ENCODE measurements around the gene NFILZ.
"Not testable (repeated sequence)": the region's sequence is repeated elsewhere in the genome, so short reads cannot be mapped to it uniquely, and the experiment has no call there.

The NFILZ gene

DNA sequence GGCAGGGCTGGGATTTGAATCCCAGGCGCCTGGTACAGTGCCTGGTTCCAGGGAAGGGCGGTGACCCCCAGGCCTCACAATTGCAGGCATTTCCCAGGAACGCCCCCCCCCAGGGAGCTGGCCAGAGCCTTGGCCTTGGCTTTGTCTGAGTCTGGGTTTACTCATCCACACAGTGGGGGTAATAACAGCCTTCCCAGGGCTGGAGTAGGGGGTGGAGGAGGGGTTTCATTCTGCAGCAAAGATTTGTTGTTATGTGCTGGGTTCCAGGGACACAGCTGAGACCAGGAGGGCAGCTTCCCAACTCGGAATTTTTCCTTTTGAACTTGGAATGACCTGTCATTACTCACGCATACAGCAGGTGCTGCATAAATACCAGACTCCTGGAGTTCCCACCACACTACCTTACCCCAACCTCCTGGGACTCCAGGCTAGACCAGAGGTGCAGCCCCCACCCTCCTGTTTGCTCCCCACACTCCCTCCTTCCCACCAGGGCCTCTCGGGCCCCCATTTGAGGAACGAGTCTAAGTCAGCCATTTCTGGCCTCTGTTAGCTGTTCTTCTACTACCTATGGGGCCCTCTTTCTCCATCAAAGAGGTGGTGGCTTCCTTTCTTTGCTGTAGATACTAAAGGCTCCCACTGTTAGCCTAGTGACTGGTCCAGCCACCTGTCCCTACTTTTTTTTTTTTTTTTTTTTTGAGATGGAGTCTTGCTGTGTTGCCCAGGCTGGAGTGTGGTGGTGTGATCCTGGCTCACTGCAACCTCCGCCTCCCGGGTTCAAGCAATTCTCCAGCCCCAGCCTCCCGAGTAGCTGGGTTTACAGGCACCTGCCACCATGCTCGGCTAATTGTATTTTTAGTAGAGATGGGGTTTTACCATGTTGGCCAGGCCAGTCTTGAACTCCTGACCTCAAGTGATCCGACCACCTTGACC lies 18.3 kb upstream of the NFILZ start:
- no peak for DNase-seq

DNA sequence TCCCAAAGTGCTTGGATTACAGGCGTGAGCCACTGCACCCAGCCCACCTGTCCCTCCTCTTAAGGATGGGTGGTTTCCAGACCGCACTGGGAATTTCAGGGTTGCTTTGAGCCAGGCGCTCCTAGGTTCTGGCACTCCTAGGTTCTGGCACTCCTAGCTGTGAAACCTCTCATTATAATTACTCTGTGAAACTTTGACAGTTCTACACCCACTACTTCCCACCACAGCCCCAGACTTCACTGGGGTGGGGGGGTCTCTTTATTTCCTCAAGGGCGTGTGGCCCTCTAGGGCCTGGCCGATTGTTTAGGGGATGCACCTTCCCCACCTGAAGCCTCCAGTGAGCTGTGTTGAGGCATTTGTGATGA lies 17.6 kb upstream of the NFILZ start:
- no peak for DNase-seq

GRCh38 chr19:8614455-8614854 lies 16.0 kb upstream of the NFILZ start:
- no peak for DNase-seq

GRCh38 chr19:8615024-8615423 lies 15.4 kb upstream of the NFILZ start:
- DNase-seq = no peak

DNA sequence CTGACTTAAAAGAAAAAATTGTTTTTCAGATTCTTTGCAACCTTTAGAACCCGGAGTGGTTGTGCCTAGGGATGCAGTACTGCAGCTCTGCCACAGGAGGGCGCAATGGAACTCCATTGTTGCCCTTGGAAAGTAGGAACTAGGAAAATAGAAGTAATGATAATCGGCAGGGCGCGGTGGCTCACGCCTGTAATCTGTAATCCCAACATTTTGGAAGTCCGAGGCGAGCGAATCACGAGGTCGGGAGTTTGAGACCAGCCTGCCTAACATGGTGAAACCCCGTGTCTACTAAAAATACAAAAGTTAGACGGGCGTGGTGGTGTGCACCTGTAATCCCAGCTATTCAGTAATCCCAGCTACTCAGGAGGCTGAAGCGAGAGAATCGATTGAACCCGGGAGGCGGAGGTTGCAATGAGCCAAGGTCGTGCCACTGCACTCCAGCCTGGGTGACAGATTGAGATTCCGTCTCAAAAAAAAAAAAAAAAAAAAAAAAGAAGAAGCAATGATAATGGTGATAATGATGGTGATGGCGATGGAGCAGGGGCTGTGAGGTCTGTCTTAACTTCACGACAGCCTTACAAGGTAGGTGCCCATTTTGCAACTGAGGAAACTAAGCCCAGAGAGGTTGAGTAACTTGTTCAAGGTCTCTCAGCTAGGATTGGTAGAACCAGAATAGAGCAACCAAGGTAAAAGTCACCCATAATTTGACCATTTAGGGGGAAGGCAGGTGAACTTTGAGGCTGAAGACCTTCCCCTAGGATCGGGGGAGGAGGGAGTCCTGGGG lies 14.4 kb upstream of the NFILZ start:
- DNase-seq = peak in 2 of 4 experiments; percentile 14 to 42

GRCh38 chr19:8616861-8617260 lies 13.6 kb upstream of the NFILZ start:
- no peak for DNase-seq

DNA sequence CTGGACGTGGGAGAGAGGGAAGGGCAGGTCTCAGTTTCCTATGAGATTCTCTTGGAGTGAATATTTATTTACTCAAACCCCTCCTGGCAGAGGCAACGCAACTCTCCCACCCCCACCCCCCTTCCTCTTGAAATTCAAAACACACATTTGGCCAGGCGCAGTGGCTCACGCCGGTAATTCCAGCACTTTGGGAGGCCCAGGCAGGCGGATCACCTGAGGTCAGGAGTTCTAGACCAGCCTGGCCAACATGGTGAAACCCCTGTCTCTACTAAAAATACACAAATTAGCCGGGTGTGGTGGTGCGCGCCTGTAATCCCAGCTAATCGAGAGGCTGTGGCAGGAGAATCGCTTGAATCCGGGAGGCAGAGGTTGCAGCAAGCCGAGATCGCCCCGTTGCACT lies 13.1 kb upstream of the NFILZ start:
- not testable (repeated sequence) for DNase-seq

DNA sequence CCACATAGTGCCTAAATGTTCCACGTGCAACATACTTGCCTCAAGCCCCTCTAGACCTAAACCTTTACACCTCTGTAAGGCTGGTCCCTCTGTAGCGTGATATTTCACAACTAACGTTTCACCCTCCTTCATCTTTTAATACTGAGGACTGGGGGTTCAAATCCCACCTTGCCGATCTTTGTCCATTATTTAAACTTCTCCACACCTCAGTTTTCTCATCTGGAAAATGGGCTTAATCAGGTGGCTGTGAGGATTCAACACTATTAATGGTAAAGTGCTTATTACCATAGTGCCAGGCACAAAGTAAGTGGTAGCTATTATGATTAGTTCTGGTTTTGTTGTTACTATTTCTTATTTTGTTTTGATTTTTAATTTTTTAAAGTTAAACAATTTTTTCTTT lies 12.4 kb upstream of the NFILZ start:
- no peak for DNase-seq

DNA sequence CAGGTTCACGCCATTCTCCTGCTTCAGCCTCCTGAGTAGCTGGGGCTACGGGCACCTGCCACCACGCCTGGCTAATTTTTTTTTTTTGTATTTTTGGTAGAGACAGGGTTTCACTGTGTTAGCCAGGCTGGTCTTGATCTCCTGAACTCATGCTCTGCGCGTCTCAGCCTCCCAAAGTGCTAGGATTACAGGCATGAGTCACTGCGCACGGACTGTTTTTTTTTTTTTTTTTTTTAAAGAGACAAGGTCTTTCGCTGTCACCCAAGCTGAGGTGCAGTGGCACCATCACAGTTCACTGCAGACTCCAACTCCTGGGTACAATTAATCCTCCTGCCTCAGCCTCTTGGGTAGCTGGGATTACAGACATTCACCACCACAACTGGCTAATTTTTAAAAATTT lies 11.7 kb upstream of the NFILZ start:
- DNase-seq = no peak

- not testable (repeated sequence) for DNase-seq
Measured at GRCh38 chr19:8622886-8623285, 7.5 kb upstream of the NFILZ start.

DNA sequence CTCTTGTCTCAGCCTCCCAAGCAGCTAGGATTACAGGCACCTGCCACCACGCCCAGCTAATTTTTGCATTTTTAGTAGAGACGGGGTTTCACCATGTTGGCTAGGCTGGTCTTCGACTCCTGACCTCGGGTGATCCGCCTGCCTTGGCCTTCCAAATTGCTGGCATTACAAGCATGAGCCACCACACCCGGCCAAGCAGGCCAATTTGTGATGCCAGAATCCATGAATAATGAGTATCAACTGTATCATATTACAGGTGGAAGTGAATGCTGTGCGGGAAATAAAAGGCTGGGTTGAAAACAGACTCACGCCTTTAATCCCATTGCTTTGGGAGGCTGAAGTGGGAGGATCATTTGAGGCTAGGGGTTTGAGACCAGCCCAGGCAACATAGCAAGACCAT lies 3.6 kb upstream of the NFILZ start:
- no peak for DNase-seq

DNA sequence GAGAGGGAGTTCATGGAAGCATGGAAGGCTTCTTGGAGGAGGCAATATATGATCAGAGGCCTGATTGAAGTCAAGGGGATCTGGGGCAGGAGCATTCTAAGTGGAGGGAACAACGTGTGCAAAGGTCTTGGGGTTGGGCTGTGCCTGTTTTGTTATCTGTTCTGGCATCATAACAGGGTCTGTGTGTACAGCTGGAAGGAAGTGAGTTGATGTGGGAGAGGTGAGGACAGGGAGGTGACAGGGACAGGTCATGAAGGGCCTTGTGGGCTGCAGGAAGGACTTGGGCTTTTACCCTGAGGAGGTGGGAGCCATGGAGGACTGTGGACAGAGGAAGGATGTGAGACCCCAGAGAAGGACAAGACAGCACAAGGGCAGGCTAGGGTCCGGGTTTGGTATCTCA lies 1.2 kb upstream of the NFILZ start:
- no peak for DNase-seq

DNA sequence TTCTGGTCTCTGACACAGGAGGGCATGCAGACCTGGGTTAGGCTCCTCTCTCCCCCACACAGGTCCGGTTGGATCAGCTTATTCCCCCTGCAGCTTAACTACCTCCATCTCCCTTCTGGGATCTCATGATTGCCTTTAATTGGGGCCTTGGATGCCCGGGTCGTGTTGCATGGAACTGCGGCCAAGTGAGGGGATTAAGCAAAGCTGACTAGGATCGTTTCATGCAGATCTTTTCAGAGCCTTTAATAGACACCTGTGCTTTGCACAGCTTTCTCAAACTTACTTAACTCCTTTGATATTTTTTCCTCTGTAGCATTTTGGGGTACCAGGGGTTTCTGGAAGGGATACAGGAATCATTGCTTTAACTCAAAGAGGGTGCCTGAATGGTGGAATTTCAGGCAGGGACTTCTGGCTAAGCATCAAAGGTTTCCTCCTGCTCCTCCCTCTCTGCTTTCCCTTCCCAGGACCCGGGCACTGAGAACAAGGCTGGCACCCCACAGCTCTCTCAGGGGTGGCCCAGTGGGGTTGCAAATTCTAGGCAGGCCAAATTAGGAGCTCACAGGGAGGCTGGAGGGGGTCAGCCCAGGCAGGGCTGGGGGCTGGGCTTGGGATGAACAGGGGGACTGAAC lies 477 bp downstream of the NFILZ start:
- no peak for DNase-seq

GRCh38 chr19:8631425-8631819 lies 989 bp downstream of the NFILZ start:
- DNase-seq = no peak

DNA sequence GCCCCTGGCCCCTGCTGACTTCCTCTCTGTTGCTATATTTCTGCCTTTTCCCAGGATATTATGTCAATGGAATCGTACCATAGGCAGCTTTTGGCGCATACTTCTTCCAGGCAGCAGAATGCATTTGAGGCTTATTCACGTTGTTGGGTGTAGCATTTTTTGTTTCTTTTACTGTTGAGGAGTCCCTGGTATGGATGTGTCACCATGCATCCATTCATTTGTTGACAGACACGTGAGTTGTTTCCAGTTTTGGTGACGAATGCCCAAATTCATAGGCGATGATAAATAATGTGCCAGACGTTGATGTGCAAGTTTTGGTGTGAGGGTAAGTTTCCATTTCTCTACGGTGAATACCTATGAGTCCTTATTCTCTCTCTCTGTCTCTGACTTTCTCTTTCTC lies 5.0 kb downstream of the NFILZ start:
- DNase-seq = no peak

GRCh38 chr19:8637070-8637469 lies 6.6 kb downstream of the NFILZ start:
- DNase-seq = not testable (repeated sequence)

GRCh38 chr19:8638078-8638619 lies 7.7 kb downstream of the NFILZ start:
- no peak for DNase-seq

DNA sequence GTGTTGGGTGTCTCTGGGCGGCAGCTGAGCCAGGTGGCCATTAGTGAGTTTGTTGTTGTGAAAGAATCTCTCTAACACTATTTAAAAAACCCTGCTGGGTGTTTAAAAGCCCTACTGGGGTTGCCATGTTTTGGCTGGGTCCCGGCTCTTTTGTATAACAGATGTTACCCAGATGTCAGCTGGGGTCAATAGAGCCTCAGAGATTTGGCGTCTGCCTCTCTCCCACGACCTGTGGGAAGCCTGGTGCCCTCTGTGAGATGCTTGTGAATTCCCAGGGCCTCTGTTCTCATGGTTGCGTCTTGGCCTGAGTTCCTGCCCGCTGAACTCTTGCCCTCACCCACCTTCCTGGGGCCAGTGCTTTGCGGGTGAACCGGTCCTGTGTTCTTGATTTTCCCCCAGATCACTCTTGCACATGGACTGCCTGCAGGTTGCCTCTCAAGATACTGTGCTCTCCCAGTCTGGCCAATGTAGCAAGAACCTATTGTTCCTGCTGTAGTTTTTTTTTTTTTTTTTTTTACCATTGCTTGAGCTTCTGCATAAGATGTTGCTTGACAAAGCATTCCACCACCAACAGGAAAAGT lies 9.5 kb downstream of the NFILZ start:
- DNase-seq = no peak

DNA sequence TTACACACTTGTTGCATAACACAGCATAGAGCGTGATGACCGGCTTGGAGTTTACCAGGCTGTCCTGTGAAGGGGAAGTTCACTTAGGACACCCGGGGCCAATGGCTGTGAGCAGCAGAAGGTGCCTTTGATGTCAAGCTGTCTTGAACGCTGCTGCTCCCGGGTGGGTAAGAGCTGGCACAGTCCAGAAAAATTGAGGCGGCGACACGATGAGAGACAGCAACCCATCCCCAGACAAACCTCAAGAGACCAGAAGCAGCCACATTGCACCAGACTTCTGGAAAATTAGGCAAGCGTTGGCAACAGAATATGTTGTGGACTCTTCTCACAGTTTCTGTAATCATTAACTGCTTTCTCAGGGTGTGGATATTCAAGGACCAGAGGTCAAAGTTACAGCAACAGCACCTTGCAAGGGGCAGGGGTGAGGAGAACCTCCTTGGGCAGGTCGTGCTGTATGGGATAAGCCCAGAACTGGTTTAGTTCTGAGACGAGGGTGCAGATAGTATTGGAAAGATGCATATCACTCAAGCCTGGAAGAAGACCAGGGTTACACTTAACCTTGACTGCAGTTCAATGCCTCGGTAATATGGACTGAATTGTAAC lies 10.1 kb downstream of the NFILZ start:
- DNase-seq = no peak

- DNase-seq = no peak
Measured at GRCh38 chr19:8641221-8641907, 10.9 kb downstream of the NFILZ start.

- DNase-seq = no peak
Measured at GRCh38 chr19:8641908-8642547, 11.6 kb downstream of the NFILZ start.

Data from activated CD4-positive, CD25-positive, alpha-beta regulatory T cell (primary cell).